ENCODE results near the gene VPS4A.

VPS4A gene

DNA sequence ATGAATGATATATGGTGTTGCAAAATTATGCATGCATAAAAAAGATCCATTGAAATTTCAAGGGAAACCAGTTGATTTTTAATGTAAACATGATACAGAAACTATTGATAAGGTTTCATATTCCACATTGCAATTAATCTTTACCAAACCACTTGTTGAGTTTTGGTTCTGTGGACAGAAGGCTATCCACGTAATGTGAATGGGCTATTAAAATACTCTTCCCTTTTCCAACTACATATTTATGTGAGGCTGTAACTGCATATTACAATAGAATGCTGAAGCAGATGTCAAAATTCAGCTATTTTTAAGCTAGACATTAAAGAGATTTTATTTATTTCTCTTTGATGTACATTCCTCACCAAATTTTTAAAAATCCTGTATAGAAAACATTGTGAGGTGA, 33.7 kb upstream of the VPS4A start:
- H2BK120ac ChIP-seq (ENCODE audit: insufficient read depth, low read length, poor library complexity): no peak overlapping the region
- H4K8ac ChIP-seq (ENCODE audit: low read depth, low read length): no peak overlapping the region
- H4K91ac ChIP-seq (ENCODE audit: low read depth, low read length): no peak overlapping the region
- H2BK12ac ChIP-seq (ENCODE audit: low read length): no peak overlapping the region
- H3K9me3 ChIP-seq (ENCODE audit: insufficient read depth, low read depth, low read length): no peaks in the 10 kb centered on the region
- H4K12ac ChIP-seq (ENCODE audit: low read depth, low read length): no peak overlapping the region
- peaks cover 0 to 1% of the 10 kb centered on the region in 2 experiments for H3K36me3 ChIP-seq (ENCODE audit: control insufficient read depth in 1 of 2, insufficient read depth in 2 of 2, low read length in 2 of 2)
- no peak overlapping the region for H3K9ac ChIP-seq (ENCODE audit: low read length)
- no peaks in the 10 kb centered on the region for H3K79me1 ChIP-seq (ENCODE audit: low read length)
- H2BK5ac ChIP-seq (ENCODE audit: low read depth, low read length, poor library complexity): no peak overlapping the region
- no peaks in the 10 kb centered on the region for H3K27me3 ChIP-seq (ENCODE audit: insufficient read depth, low read length)
- no peaks in the 10 kb centered on the region for H3K4me1 ChIP-seq (ENCODE audit: control insufficient read depth in 1 of 2, insufficient read depth in 2 of 2, low read length in 2 of 2)
- no peak overlapping the region for H3K4me2 ChIP-seq (ENCODE audit: low read length)
- no peak overlapping the region for H3K18ac ChIP-seq (ENCODE audit: low read length)
- H3K23ac ChIP-seq (ENCODE audit: low read length): no peak overlapping the region
- H2AFZ ChIP-seq (ENCODE audit: insufficient read depth, low read length, poor library complexity): no peak overlapping the region
- no peak overlapping the region for H3K4ac ChIP-seq (ENCODE audit: low read depth, low read length)
- no peak overlapping the region for H3K27ac ChIP-seq (ENCODE audit: low read depth, low read length)
- no peak overlapping the region for H3K4me3 ChIP-seq (ENCODE audit: low read depth, low read length)
- no CpG with 5 or more reads among the region's 1 CpG for WGBS (ENCODE audit: extremely low coverage, insufficient coverage, insufficient read length)
- DNase-seq: no peak
- H3K14ac ChIP-seq (ENCODE audit: low read length): no peak overlapping the region
- no peaks in the 10 kb centered on the region for H3K79me2 ChIP-seq (ENCODE audit: control insufficient read depth, insufficient read depth, low read length, poor library complexity)
- H2AK5ac ChIP-seq (ENCODE audit: low read length): no peak overlapping the region

DNA sequence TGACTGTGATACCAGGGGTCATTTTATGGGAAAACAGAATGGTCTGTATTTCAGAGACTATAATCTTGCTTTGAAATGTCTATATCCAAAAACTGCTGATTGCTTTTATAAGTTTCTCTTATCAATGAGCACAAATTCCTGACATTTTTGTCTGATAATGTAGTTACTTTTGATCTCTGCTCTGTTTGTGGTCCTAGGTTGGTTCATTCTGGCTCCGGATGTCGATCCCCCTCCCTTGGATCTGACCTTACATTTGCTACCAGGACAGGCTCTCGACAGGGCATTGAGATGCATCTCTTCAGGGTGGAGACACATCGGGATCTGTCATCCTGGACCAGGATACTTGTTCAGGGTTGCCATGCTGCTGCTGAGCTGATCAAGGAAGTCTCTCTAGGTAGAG, 27.3 kb upstream of the VPS4A start:
- Histone ChIP-seq H3K9ac (ENCODE audit: low read length) (no peak overlapping the region), H4K91ac (ENCODE audit: low read depth, low read length) (no peak overlapping the region), H3K27me3 (ENCODE audit: insufficient read depth, low read length) (no peaks in the 10 kb centered on the region), H3K4me3 (ENCODE audit: low read depth, low read length) (no peak overlapping the region), H3K14ac (ENCODE audit: low read length) (no peak overlapping the region), H3K4ac (ENCODE audit: low read depth, low read length) (no peak overlapping the region), H3K9me3 (ENCODE audit: insufficient read depth, low read depth, low read length) (no peaks in the 10 kb centered on the region), H3K4me1 (ENCODE audit: control insufficient read depth in 1 of 2, insufficient read depth in 2 of 2, low read length in 2 of 2) (no peaks in the 10 kb centered on the region), H3K79me2 (ENCODE audit: control insufficient read depth, insufficient read depth, low read length, poor library complexity) (no peaks in the 10 kb centered on the region), H4K8ac (ENCODE audit: low read depth, low read length) (no peak overlapping the region), H2BK120ac (ENCODE audit: insufficient read depth, low read length, poor library complexity) (no peak overlapping the region), H3K27ac (ENCODE audit: low read depth, low read length) (no peak overlapping the region), H4K12ac (ENCODE audit: low read depth, low read length) (no peak overlapping the region), H2AFZ (ENCODE audit: insufficient read depth, low read length, poor library complexity) (no peak overlapping the region), H2AK5ac (ENCODE audit: low read length) (no peak overlapping the region), H2BK12ac (ENCODE audit: low read length) (no peak overlapping the region), H2BK5ac (ENCODE audit: low read depth, low read length, poor library complexity) (no peak overlapping the region), H3K4me2 (ENCODE audit: low read length) (no peak overlapping the region), H3K23ac (ENCODE audit: low read length) (no peak overlapping the region), H3K79me1 (ENCODE audit: low read length) (no peaks in the 10 kb centered on the region), H3K36me3 (ENCODE audit: control insufficient read depth in 1 of 2, insufficient read depth in 2 of 2, low read length in 2 of 2) (peaks cover 7 to 8% of the 10 kb centered on the region in 2 experiments), H3K18ac (ENCODE audit: low read length) (no peak overlapping the region)
- no CpG with 5 or more reads among the region's 4 CpGs for WGBS (ENCODE audit: extremely low coverage, insufficient coverage, insufficient read length)
- no peak for DNase-seq

GRCh38 chr16:69285240-69285639, 25.9 kb upstream of the VPS4A start:
- H4K91ac ChIP-seq (ENCODE audit: low read depth, low read length): no peak overlapping the region
- no peak overlapping the region for H3K18ac ChIP-seq (ENCODE audit: low read length)
- H3K36me3 ChIP-seq (ENCODE audit: control insufficient read depth in 1 of 2, insufficient read depth in 2 of 2, low read length in 2 of 2): peaks cover 7 to 8% of the 10 kb centered on the region in 2 experiments
- H2BK5ac ChIP-seq (ENCODE audit: low read depth, low read length, poor library complexity): no peak overlapping the region
- H2AFZ ChIP-seq (ENCODE audit: insufficient read depth, low read length, poor library complexity): no peak overlapping the region
- H3K79me2 ChIP-seq (ENCODE audit: control insufficient read depth, insufficient read depth, low read length, poor library complexity): no peaks in the 10 kb centered on the region
- no peaks in the 10 kb centered on the region for H3K79me1 ChIP-seq (ENCODE audit: low read length)
- no peak overlapping the region for H3K4ac ChIP-seq (ENCODE audit: low read depth, low read length)
- H4K8ac ChIP-seq (ENCODE audit: low read depth, low read length): no peak overlapping the region
- no peak overlapping the region for H3K4me3 ChIP-seq (ENCODE audit: low read depth, low read length)
- no peak overlapping the region for H4K12ac ChIP-seq (ENCODE audit: low read depth, low read length)
- H3K4me1 ChIP-seq (ENCODE audit: control insufficient read depth in 1 of 2, insufficient read depth in 2 of 2, low read length in 2 of 2): no peaks in the 10 kb centered on the region
- H2BK12ac ChIP-seq (ENCODE audit: low read length): no peak overlapping the region
- no peaks in the 10 kb centered on the region for H3K27me3 ChIP-seq (ENCODE audit: insufficient read depth, low read length)
- no peak overlapping the region for H3K4me2 ChIP-seq (ENCODE audit: low read length)
- H2AK5ac ChIP-seq (ENCODE audit: low read length): no peak overlapping the region
- WGBS (ENCODE audit: extremely low coverage, insufficient coverage, insufficient read length): no CpG with 5 or more reads among the region's 4 CpGs
- H3K27ac ChIP-seq (ENCODE audit: low read depth, low read length): no peak overlapping the region
- H3K14ac ChIP-seq (ENCODE audit: low read length): no peak overlapping the region
- no peak overlapping the region for H3K9ac ChIP-seq (ENCODE audit: low read length)
- no peak overlapping the region for H3K23ac ChIP-seq (ENCODE audit: low read length)
- H3K9me3 ChIP-seq (ENCODE audit: insufficient read depth, low read depth, low read length): no peaks in the 10 kb centered on the region
- DNase-seq: no peak
- no peak overlapping the region for H2BK120ac ChIP-seq (ENCODE audit: insufficient read depth, low read length, poor library complexity)

DNA sequence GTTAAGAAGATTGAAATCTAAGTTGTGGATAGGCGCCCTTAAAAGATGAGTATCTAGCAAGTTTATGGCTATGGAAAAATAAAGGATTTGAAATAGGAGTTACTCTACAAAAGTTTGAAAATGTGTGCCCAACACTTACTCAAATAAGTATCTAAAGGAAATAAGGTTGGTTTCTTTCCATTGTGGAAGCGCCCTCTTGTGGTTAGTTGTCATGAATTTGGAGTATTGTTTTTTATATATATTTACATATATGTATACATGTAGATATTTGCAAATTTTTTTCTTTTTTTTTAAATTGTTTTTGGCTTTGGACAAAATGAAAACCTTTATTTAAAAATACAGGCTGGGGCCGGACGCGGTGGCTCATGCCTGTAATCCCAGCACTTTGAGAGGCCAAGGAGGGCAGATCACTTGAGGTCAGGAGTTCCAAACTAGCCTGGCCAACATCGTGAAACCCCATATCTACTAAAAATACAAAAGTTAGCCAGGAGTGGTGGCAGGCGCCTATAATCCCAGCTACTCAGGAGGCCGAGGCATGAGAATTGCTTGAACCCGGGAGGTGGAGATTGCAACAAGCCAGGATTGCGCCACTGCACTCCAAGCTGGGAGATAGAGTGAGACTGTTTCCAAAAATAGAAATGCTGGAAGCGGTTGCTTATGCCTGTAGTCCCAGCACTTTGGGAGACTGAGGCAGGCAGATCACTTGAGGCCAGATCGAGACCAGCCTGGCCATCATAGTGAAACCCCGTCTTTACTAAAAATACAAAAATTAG, 24.0 kb upstream of the VPS4A start:
- Histone ChIP-seq H3K23ac (ENCODE audit: low read length) (no peak overlapping the region), H2AFZ (ENCODE audit: insufficient read depth, low read length, poor library complexity) (no peak overlapping the region), H3K4me1 (ENCODE audit: control insufficient read depth in 1 of 2, insufficient read depth in 2 of 2, low read length in 2 of 2) (no peaks in the 10 kb centered on the region), H3K14ac (ENCODE audit: low read length) (no peak overlapping the region), H3K4ac (ENCODE audit: low read depth, low read length) (no peak overlapping the region), H3K18ac (ENCODE audit: low read length) (no peak overlapping the region), H2BK120ac (ENCODE audit: insufficient read depth, low read length, poor library complexity) (no peak overlapping the region), H2BK5ac (ENCODE audit: low read depth, low read length, poor library complexity) (no peak overlapping the region), H4K12ac (ENCODE audit: low read depth, low read length) (no peak overlapping the region), H3K27ac (ENCODE audit: low read depth, low read length) (no peak overlapping the region), H3K9me3 (ENCODE audit: insufficient read depth, low read depth, low read length) (no peaks in the 10 kb centered on the region), H3K36me3 (ENCODE audit: control insufficient read depth in 1 of 2, insufficient read depth in 2 of 2, low read length in 2 of 2) (peaks cover 7 to 10% of the 10 kb centered on the region in 2 experiments), H3K79me2 (ENCODE audit: control insufficient read depth, insufficient read depth, low read length, poor library complexity) (no peaks in the 10 kb centered on the region), H3K27me3 (ENCODE audit: insufficient read depth, low read length) (no peaks in the 10 kb centered on the region), H2BK12ac (ENCODE audit: low read length) (no peak overlapping the region), H3K4me3 (ENCODE audit: low read depth, low read length) (no peak overlapping the region), H4K91ac (ENCODE audit: low read depth, low read length) (no peak overlapping the region), H2AK5ac (ENCODE audit: low read length) (no peak overlapping the region), H4K8ac (ENCODE audit: low read depth, low read length) (no peak overlapping the region), H3K79me1 (ENCODE audit: low read length) (no peaks in the 10 kb centered on the region), H3K4me2 (ENCODE audit: low read length) (no peak overlapping the region), H3K9ac (ENCODE audit: low read length) (no peak overlapping the region)
- WGBS (ENCODE audit: extremely low coverage, insufficient coverage, insufficient read length): no CpG with 5 or more reads among the region's 13 CpGs
- peak; percentile 13 to 86 for DNase-seq

Measured in trophoblast cell (in vitro differentiated cells and primary cell).